ENCODE measurements around the gene TLN1. TPM values are rescaled to one million over a fixed set of nuclear protein-coding genes. Genes with fewer than 3 reads are reported as not detected.

TLN1 gene
- polyA plus RNA-seq, 2 of the 4 experiments (the other 2 are of a cell fraction), result 65.5 to 108 TPM

DNA sequence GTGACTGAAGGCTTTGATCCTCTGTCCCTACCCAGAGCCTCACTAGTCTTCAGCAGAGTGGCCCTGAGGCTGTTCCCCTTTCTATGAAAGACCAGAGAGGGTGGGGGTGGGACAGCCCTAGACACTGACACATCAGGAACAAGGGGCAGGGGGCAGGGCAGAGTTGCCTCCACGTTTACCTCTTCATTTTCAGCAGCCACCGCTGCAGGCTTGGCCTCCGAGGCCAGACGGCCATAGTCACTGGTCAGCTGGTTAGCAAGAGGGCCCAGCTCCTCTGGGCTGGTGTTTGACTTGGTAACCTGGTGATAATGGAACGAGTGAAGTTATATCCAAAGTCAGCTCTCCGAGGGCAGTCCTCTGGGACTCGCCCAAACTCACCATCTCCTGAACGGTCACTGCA, 26.6 kb downstream of the TLN1 start:
- Histone ChIP-seq H3K4me1 (no peaks in the 10 kb centered on the region), H3K9me3 (no peaks in the 10 kb centered on the region), H3K4me3 (no peak overlapping the region), H3K27ac (no peak overlapping the region), H3K4me2 (no peak overlapping the region)
- TF ChIP-seq TFCP2L1 (CRISPR knock-in tag; IDR thresholded peaks at IDR 0.05), result no peak
- TF ChIP-seq, protein P1, sequence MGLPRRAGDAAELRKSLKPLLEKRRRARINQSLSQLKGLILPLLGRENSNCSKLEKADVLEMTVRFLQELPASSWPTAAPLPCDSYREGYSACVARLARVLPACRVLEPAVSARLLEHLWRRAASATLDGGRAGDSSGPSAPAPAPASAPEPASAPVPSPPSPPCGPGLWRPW (IDR thresholded peaks at IDR 0.05), result no peak
- no peak for TF ChIP-seq POLR2AphosphoS2 (conservative IDR thresholded peaks at IDR 0.05; ENCODE audit: low read length)
- no peak for TF ChIP-seq HOXB5 (CRISPR knock-in tag; IDR thresholded peaks at IDR 0.05)
- no peak for TF ChIP-seq HOXA7 (CRISPR knock-in tag; IDR thresholded peaks at IDR 0.05)
- TF ChIP-seq, protein P2, sequence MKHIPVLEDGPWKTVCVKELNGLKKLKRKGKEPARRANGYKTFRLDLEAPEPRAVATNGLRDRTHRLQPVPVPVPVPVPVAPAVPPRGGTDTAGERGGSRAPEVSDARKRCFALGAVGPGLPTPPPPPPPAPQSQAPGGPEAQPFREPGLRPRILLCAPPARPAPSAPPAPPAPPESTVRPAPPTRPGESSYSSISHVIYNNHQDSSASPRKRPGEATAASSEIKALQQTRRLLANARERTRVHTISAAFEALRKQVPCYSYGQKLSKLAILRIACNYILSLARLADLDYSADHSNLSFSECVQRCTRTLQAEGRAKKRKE (CRISPR knock-in tag; IDR thresholded peaks at IDR 0.05; ENCODE audit: low read depth), result no peak
- TF ChIP-seq ZSCAN20 (CRISPR knock-in tag; IDR thresholded peaks at IDR 0.05), result no peak
- no peak for TF ChIP-seq PHF8 (IDR thresholded peaks at IDR 0.05; ENCODE audit: borderline replicate concordance, low read depth)
- no peak for TF ChIP-seq EP300 (IDR thresholded peaks at IDR 0.05)
- TF ChIP-seq, protein P3, sequence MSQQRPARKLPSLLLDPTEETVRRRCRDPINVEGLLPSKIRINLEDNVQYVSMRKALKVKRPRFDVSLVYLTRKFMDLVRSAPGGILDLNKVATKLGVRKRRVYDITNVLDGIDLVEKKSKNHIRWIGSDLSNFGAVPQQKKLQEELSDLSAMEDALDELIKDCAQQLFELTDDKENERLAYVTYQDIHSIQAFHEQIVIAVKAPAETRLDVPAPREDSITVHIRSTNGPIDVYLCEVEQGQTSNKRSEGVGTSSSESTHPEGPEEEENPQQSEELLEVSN (IDR thresholded peaks at IDR 0.05; ENCODE audit: borderline replicate concordance, low read depth), result no peak
- no peak for TF ChIP-seq EHMT2 (IDR thresholded peaks at IDR 0.05; ENCODE audit: low read depth)
- no peak for TF ChIP-seq ZNF302 (CRISPR knock-in tag; IDR thresholded peaks at IDR 0.05)
- TF ChIP-seq TP53 (CRISPR knock-in tag; IDR thresholded peaks at IDR 0.05), result no peak
- no peak for TF ChIP-seq ESRRA (IDR thresholded peaks at IDR 0.05; ENCODE audit: borderline replicate concordance, low read length)
- 98% methylated on average over 8 of the region's 8 CpGs for WGBS (ENCODE audit: missing lambda C conversion rate)
- CTCF ChIA-PET, result interaction anchor here (1.8 to 32.5 kb wide), 4 partner anchors 2 to 59 kb away, joined by 4 to 758 read pairs (median 387); partner anchors contain the start of genes CCDC107, CREB3, RMRP and TLN1
- POLR2A ChIA-PET, result interaction anchor here (1.5 kb wide), 1 partner anchor 9 kb away, joined by 4 read pairs; no protein-coding TSS in a partner anchor
- DNase-seq (ENCODE audit: low read depth in 1 of 2, low spot score in 1 of 2) (no peak), ATAC-seq (no peak), FAIRE-seq (no peak)

DNA sequence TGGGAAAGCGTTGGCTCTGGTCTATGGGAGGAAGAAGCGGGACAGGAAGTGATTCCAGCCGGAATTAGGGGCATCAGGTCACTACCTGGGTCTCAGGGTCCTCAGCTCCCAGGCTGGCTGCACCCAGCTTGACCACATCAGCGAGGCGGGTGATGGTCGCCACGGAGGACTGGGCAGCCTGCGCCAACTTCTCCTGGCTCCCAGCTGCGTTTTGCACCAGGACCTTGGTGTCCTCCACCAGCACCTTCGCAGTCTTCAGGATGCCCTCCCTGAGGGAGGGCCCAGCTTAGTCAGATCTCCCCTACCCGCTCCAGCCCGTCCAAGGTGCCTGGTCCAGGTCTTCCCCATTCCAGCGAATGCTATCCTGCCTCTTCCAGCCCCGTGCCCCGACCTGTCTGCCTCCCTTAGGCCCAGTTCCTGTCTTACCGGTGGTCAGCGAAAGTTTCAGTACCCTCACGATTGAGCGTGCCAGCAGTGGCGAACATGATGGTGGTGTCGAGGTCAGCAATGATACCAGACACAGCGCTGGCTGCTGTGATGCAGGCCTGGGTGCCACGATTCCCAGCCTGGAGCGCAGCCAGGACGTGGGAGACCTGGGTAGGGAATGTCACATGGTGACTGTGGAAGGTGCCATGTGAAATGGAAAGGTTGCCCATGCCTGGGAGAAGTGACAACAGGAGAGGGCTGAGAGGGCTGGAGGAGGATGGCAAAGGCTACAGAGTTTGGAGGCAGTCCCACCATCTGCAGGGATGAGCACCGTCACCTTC, 27.9 kb downstream of the TLN1 start:
- Histone ChIP-seq H3K4me1 (no peaks in the 10 kb centered on the region), H3K4me2 (no peak overlapping the region), H3K9me3 (no peaks in the 10 kb centered on the region), H3K4me3 (no peak overlapping the region), H3K27ac (no peak overlapping the region)
- no peak for DNase-seq (ENCODE audit: low read depth in 1 of 2, low spot score in 1 of 2)
- ATAC-seq, result no peak
- 96% methylated on average over 24 of the region's 26 CpGs for WGBS (ENCODE audit: missing lambda C conversion rate)
- TF ChIP-seq, protein P4, sequence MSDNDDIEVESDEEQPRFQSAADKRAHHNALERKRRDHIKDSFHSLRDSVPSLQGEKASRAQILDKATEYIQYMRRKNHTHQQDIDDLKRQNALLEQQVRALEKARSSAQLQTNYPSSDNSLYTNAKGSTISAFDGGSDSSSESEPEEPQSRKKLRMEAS (IDR thresholded peaks at IDR 0.05), result no peak
- TF ChIP-seq RARB (CRISPR knock-in tag; IDR thresholded peaks at IDR 0.05), result no peak
- no peak for TF ChIP-seq SMC3 (IDR thresholded peaks at IDR 0.05)
- TF ChIP-seq FOSB (CRISPR knock-in tag; IDR thresholded peaks at IDR 0.05), result no peak
- TF ChIP-seq, protein P5, sequence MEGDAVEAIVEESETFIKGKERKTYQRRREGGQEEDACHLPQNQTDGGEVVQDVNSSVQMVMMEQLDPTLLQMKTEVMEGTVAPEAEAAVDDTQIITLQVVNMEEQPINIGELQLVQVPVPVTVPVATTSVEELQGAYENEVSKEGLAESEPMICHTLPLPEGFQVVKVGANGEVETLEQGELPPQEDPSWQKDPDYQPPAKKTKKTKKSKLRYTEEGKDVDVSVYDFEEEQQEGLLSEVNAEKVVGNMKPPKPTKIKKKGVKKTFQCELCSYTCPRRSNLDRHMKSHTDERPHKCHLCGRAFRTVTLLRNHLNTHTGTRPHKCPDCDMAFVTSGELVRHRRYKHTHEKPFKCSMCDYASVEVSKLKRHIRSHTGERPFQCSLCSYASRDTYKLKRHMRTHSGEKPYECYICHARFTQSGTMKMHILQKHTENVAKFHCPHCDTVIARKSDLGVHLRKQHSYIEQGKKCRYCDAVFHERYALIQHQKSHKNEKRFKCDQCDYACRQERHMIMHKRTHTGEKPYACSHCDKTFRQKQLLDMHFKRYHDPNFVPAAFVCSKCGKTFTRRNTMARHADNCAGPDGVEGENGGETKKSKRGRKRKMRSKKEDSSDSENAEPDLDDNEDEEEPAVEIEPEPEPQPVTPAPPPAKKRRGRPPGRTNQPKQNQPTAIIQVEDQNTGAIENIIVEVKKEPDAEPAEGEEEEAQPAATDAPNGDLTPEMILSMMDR (IDR thresholded peaks at IDR 0.05), result no peak
- no peak for TF ChIP-seq EHF (CRISPR knock-in tag; IDR thresholded peaks at IDR 0.05)
- TF ChIP-seq, protein P3 (IDR thresholded peaks at IDR 0.05; ENCODE audit: borderline replicate concordance, low read depth), result no peak
- no peak for TF ChIP-seq HDAC2 (IDR thresholded peaks at IDR 0.05)
- TF ChIP-seq, protein P6, sequence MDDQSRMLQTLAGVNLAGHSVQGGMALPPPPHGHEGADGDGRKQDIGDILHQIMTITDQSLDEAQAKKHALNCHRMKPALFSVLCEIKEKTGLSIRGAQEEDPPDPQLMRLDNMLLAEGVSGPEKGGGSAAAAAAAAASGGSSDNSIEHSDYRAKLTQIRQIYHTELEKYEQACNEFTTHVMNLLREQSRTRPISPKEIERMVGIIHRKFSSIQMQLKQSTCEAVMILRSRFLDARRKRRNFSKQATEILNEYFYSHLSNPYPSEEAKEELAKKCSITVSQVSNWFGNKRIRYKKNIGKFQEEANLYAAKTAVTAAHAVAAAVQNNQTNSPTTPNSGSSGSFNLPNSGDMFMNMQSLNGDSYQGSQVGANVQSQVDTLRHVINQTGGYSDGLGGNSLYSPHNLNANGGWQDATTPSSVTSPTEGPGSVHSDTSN (IDR thresholded peaks at IDR 0.05), result no peak
- no peak for TF ChIP-seq PHF8 (IDR thresholded peaks at IDR 0.05; ENCODE audit: borderline replicate concordance, low read depth)
- CTCF ChIA-PET, result interaction anchor here (0.7 to 32.5 kb wide), 5 partner anchors 0 to 46 kb away, joined by 3 to 758 read pairs (median 16); partner anchors contain the start of genes CCDC107, CREB3, RMRP and TLN1
- POLR2A ChIA-PET, result interaction anchor here (0.7 kb wide), 1 partner anchor 33 kb away, joined by 3 read pairs; no protein-coding TSS in a partner anchor
- FAIRE-seq, result no peak

Data from A549 (cell line).